K562 (cell line): Measurements from ENCODE around the gene MAP1A. TPM values are rescaled to one million over a fixed set of nuclear protein-coding genes. Genes with fewer than 3 reads are reported as not detected.
A peak's percentile ranks its signal among the peaks of the same experiment; 100 is the strongest.

Experiments used
- ARID3B ChIP-seq: fragments of 250-450 bp; sonication (Bioruptor Pico); IDR thresholded peaks from 2 replicates; pipeline ENCODE4 v1.4.0; 2020; ENCODE audit warnings: borderline replicate concordance
- BCOR ChIP-seq: fragments of 450-650 bp; IDR thresholded peaks from 2 replicates; pipeline ENCODE4 v1.6.1; 2016
- BRD4 ChIP-seq: fragments of 200-600 bp; sonication (generic); IDR thresholded peaks from 2 replicates; pipeline ENCODE4 v1.6.1; 2017; ENCODE audit warnings: inconsistent platforms
- EP300 ChIP-seq: IDR thresholded peaks from 2 replicates; pipeline ENCODE4 v1.6.1; 2012; ENCODE audit warnings: low read length, improper control_type of control experiment
- ETS2 ChIP-seq: IDR thresholded peaks from 2 replicates; pipeline ENCODE4 v1.6.1; 2016; ENCODE audit warnings: borderline replicate concordance, missing genetic modification characterization, mild to moderate bottlenecking, moderate library complexity, missing compliant biosample characterization; ENCODE audit not compliant: poor library complexity, severe bottlenecking
- FOXK1 ChIP-seq: sonication (generic); formaldehyde crosslinking; IDR thresholded peaks from 2 replicates; pipeline ENCODE4 v1.8.0; 2022; ENCODE audit warnings: missing genetic modification reagents, mild to moderate bottlenecking, borderline replicate concordance
- HOMEZ ChIP-seq: fragments of 250-450 bp; sonication (Bioruptor Pico); IDR thresholded peaks from 2 replicates; pipeline ENCODE4 v1.4.0; 2020; ENCODE audit warnings: mild to moderate bottlenecking, moderate library complexity
- NR2C2 ChIP-seq, 2 experiments: fragments of 200-800 bp in 1 of 2; sonication (Bioruptor generic) in 1 of 2; sonication (generic) in 1 of 2; formaldehyde crosslinking in 1 of 2; IDR thresholded peaks; 2 replicates each; pipeline versions ENCODE4 v1.6.1 to v1.8.0; 2016 to 2022; ENCODE audit warnings: mild to moderate bottlenecking in 1 of 2, missing compliant biosample characterization in 1 of 2, missing genetic modification characterization in 1 of 2, missing genetic modification reagents in 1 of 2
- PATZ1 ChIP-seq: fragments of 250-450 bp; sonication (Bioruptor Pico); IDR thresholded peaks from 2 replicates; pipeline ENCODE4 v1.5.0; 2020; ENCODE audit warnings: mild to moderate bottlenecking, borderline replicate concordance
- POLR2G ChIP-seq: fragments of 200-400 bp; formaldehyde crosslinking; IDR thresholded peaks from 2 replicates; pipeline ENCODE4 v1.6.1; 2017; ENCODE audit warnings: low read depth, mild to moderate bottlenecking, antibody characterized with exemption, low read length, moderate library complexity
- POLR3A ChIP-seq: IDR thresholded peaks from 2 replicates; pipeline ENCODE4 v1.6.1; 2011; ENCODE audit warnings: borderline replicate concordance, mild to moderate bottlenecking, moderate library complexity; ENCODE audit not compliant: insufficient read length, insufficient read depth; ENCODE audit errors: extremely low read depth
- SP1 ChIP-seq: sonication (generic); formaldehyde crosslinking; IDR thresholded peaks from 2 replicates; pipeline ENCODE4 v1.8.1; 2022; ENCODE audit warnings: mild to moderate bottlenecking, missing genetic modification reagents
- THRAP3 ChIP-seq: fragments of 450-650 bp; IDR thresholded peaks from 2 replicates; pipeline ENCODE4 v1.6.1; 2016; ENCODE audit warnings: mild to moderate bottlenecking, inconsistent platforms, borderline replicate concordance
- ZFP1 ChIP-seq: fragments of 450-650 bp; formaldehyde crosslinking; IDR thresholded peaks from 2 replicates; pipeline ENCODE4 v1.4.0; 2020; ENCODE audit warnings: mild to moderate bottlenecking, mixed read lengths
- ZNF165 ChIP-seq: fragments of 250-450 bp; sonication (Bioruptor Pico); IDR thresholded peaks from 2 replicates; pipeline ENCODE4 v1.4.0; 2020; ENCODE audit warnings: borderline replicate concordance
- ZNF696 ChIP-seq: fragments of 250-450 bp; sonication (Bioruptor Pico); conservative IDR thresholded peaks from 2 replicates; pipeline ENCODE4 v1.4.0; 2020; ENCODE audit warnings: mild to moderate bottlenecking, moderate library complexity
- polyA plus RNA-seq, 8 experiments: library from polyadenylated mRNA; depleted of rRNA in 4 of 8; stranded (reverse) in 5 of 8; unstranded in 3 of 8; fragments of >200 nt; fragmentation: Nextera tagmentation in 2 of 8; fragmentation: Illumina TruSeq in 1 of 8; extraction: Ambion mirVana in 2 of 8; extraction: Trizol in 1 of 8; gene quantifications; 2 replicates each; pipeline versions ENCODE4 v1.2.1 to v1.2.3, GENCODE V29; 2011 to 2014; ENCODE audit warnings: inconsistent platforms in 1 of 8, missing spikeins in 1 of 8
- total RNA-seq, 7 experiments: library from RNA; depleted of rRNA in 6 of 7; stranded (reverse); fragments of >200 nt in 6 of 7; fragmentation: Illumina TruSeq in 2 of 7; extraction: Trizol in 2 of 7; gene quantifications; 2 replicates each; pipeline versions ENCODE4 v1.2.1 to v1.2.3, GENCODE V29; 2011 to 2021; ENCODE audit warnings: low replicate concordance in 1 of 7
- TF ChIP-seq, protein P1 (sequence below): sonication (generic); formaldehyde crosslinking; IDR thresholded peaks from 2 replicates; pipeline ENCODE4 v1.8.0; 2023; ENCODE audit warnings: mild to moderate bottlenecking, missing genetic modification reagents

The MAP1A gene
- total and polyA plus RNA-seq, 9 of the 15 experiments (the other 6 are each of a cell fraction or from before 2014, with no cell fraction given): 2.0 to 20.3 (median 7.3) TPM

GRCh38 chr15:43492673-43493601, 24.5 kb upstream of the MAP1A start, which contains the start of gene TP53BP1 (continued):
- TF ChIP-seq ZNF696 (CRISPR knock-in tag): no peak
- no peak for TF ChIP-seq HOMEZ
- no peak for TF ChIP-seq ARID3B
- TF ChIP-seq ZNF165: no peak
- TF ChIP-seq ZFP1 (CRISPR knock-in tag): no peak
- TF ChIP-seq POLR2G: peak; percentile 71
- no peak for TF ChIP-seq BCOR
- no peak for TF ChIP-seq NR2C2 (CRISPR knock-in tag; IDR thresholded peaks at IDR 0.05)
- TF ChIP-seq NR2C2 (tag; IDR thresholded peaks at IDR 0.05): peak; percentile 61; the same call in 1 of the 2 replicates
- TF ChIP-seq, protein P1, sequence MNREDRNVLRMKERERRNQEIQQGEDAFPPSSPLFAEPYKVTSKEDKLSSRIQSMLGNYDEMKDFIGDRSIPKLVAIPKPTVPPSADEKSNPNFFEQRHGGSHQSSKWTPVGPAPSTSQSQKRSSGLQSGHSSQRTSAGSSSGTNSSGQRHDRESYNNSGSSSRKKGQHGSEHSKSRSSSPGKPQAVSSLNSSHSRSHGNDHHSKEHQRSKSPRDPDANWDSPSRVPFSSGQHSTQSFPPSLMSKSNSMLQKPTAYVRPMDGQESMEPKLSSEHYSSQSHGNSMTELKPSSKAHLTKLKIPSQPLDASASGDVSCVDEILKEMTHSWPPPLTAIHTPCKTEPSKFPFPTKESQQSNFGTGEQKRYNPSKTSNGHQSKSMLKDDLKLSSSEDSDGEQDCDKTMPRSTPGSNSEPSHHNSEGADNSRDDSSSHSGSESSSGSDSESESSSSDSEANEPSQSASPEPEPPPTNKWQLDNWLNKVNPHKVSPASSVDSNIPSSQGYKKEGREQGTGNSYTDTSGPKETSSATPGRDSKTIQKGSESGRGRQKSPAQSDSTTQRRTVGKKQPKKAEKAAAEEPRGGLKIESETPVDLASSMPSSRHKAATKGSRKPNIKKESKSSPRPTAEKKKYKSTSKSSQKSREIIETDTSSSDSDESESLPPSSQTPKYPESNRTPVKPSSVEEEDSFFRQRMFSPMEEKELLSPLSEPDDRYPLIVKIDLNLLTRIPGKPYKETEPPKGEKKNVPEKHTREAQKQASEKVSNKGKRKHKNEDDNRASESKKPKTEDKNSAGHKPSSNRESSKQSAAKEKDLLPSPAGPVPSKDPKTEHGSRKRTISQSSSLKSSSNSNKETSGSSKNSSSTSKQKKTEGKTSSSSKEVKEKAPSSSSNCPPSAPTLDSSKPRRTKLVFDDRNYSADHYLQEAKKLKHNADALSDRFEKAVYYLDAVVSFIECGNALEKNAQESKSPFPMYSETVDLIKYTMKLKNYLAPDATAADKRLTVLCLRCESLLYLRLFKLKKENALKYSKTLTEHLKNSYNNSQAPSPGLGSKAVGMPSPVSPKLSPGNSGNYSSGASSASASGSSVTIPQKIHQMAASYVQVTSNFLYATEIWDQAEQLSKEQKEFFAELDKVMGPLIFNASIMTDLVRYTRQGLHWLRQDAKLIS: no peak
- TF ChIP-seq ETS2: no peak
- peak; percentile 85 for TF ChIP-seq SP1 (CRISPR knock-in tag)
- TF ChIP-seq THRAP3: no peak
- no peak for TF ChIP-seq POLR3A
- TF ChIP-seq BRD4: no peak
- TF ChIP-seq PATZ1 (CRISPR knock-in tag): no peak
- TF ChIP-seq EP300: no peak
- no peak for TF ChIP-seq FOXK1 (CRISPR knock-in tag)
